Activated CD8-positive, alpha-beta memory T cell treated with anti-CD3 and anti-CD28 coated beads, Interleukin-2, amount 50 U/mL, for 4 hours (primary cell): ENCODE measurements around the gene PSMC5.
"Not testable (repeated sequence)": the region's sequence is repeated elsewhere in the genome, so short reads cannot be mapped to it uniquely, and the experiment has no call there.

Experiments used
- DNase-seq: peaks from one replicate; pipeline ENCODE4 v3.0.0-alpha.2; 2020

Gene PSMC5

GRCh38 chr17:63841350-63842172 lies 14.3 kb downstream of the PSMC5 start:
- no peak for DNase-seq

GRCh38 chr17:63842173-63842539 lies 14.9 kb downstream of the PSMC5 start:
- DNase-seq: no peak

GRCh38 chr17:63842540-63843386 lies 15.5 kb downstream of the PSMC5 start, which contains the start of gene SMARCD2:
Gene SMARCD2 (minus strand): TSS chr17:63842685. CDS start chr17:63842674, 11 bp downstream.
- DNase-seq: peak; percentile 99

- DNase-seq: not testable (repeated sequence)
These were observed 16.2 kb downstream of the PSMC5 start for GRCh38 chr17:63843387-63843888.

GRCh38 chr17:63843910-63844677 lies 16.9 kb downstream of the PSMC5 start:
- DNase-seq: no peak

- DNase-seq: no peak
These were observed 18.3 kb downstream of the PSMC5 start for GRCh38 chr17:63845509-63845908.

GRCh38 chr17:63847525-63848249 lies 20.5 kb downstream of the PSMC5 start:
- DNase-seq: no peak

GRCh38 chr17:63848834-63849689 lies 21.8 kb downstream of the PSMC5 start:
- peak; percentile 96 for DNase-seq

GRCh38 chr17:63850401-63850800 lies 23.2 kb downstream of the PSMC5 start:
- DNase-seq: no peak

GRCh38 chr17:63853260-63853659 lies 26.0 kb downstream of the PSMC5 start:
- no peak for DNase-seq

GRCh38 chr17:63854709-63855108 lies 27.5 kb downstream of the PSMC5 start:
- no peak for DNase-seq

- no peak for DNase-seq
These were observed 28.0 kb downstream of the PSMC5 start for GRCh38 chr17:63855185-63855584.

- not testable (repeated sequence) for DNase-seq
These were observed 29.2 kb downstream of the PSMC5 start for GRCh38 chr17:63856425-63856824.

- DNase-seq: no peak
These were observed 32.0 kb downstream of the PSMC5 start for GRCh38 chr17:63859257-63859656.

GRCh38 chr17:63866625-63867024 lies 39.4 kb downstream of the PSMC5 start:
- DNase-seq: not testable (repeated sequence)

GRCh38 chr17:63869491-63870291 lies 42.5 kb downstream of the PSMC5 start:
- DNase-seq: not testable (repeated sequence)

- not testable (repeated sequence) for DNase-seq
These were observed 43.0 kb downstream of the PSMC5 start for GRCh38 chr17:63870292-63870665.

- DNase-seq: not testable (repeated sequence)
These were observed 44.6 kb downstream of the PSMC5 start for GRCh38 chr17:63871646-63872365.

- DNase-seq: not testable (repeated sequence)
These were observed 46.3 kb downstream of the PSMC5 start, which contains the start of gene CSH2 for GRCh38 chr17:63873577-63873976. Gene CSH2 (minus strand): TSS chr17:63873677. CDS start chr17:63873614, 63 bp downstream.
